C4-2B (cell line): ENCODE data around the gene FABP7.
"Not testable (repeated sequence)": the region's sequence is repeated elsewhere in the genome, so short reads cannot be mapped to it uniquely, and the experiment has no call there.

Experiments
- ZFX ChIP-seq: fragments of 450-650 bp; IDR thresholded peaks from 2 replicates; pipeline ENCODE4 v1.6.1; 2017
- TF ChIP-seq, protein P1 (sequence below): fragments of 450-650 bp; conservative IDR thresholded peaks from 2 replicates; pipeline ENCODE4 v1.5.1; 2017; ENCODE audit warnings: mild to moderate bottlenecking

DNA sequence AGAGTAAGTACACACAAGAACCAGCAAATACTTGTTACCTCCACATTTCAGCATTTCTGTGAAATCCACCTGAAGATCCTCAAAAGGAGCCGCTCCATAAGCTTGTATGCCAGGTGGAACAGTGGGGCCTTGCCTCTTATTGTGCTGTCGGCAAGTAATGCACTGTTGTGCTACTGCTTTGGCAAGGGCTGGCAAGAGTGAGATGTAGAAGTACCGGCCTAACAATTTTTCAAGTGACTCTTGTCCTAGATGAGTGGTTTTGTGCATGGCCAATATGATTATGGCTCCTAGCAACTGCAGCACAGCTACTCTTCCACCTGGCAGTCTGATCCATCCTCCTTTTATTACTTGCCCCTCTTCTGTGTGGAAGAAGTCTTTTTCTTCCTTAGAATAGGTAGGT, 34.7 kb upstream of the FABP7 start:
- TF ChIP-seq, protein P1, sequence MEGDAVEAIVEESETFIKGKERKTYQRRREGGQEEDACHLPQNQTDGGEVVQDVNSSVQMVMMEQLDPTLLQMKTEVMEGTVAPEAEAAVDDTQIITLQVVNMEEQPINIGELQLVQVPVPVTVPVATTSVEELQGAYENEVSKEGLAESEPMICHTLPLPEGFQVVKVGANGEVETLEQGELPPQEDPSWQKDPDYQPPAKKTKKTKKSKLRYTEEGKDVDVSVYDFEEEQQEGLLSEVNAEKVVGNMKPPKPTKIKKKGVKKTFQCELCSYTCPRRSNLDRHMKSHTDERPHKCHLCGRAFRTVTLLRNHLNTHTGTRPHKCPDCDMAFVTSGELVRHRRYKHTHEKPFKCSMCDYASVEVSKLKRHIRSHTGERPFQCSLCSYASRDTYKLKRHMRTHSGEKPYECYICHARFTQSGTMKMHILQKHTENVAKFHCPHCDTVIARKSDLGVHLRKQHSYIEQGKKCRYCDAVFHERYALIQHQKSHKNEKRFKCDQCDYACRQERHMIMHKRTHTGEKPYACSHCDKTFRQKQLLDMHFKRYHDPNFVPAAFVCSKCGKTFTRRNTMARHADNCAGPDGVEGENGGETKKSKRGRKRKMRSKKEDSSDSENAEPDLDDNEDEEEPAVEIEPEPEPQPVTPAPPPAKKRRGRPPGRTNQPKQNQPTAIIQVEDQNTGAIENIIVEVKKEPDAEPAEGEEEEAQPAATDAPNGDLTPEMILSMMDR: not testable (repeated sequence)
- not testable (repeated sequence) for TF ChIP-seq ZFX
